GM10266 (cell line): ENCODE results near the gene GPX7.

ENCODE experiments used
- DNase-seq: peaks from one replicate; pipeline ENCODE4 v3.0.0; 2012; ENCODE audit errors: extremely low spot score
- TF ChIP-seq, protein P1 (sequence below): IDR thresholded peaks from 2 replicates; pipeline ENCODE4 v1.5.1; 2012; ENCODE audit warnings: mild to moderate bottlenecking, low read depth; ENCODE audit not compliant: control insufficient read depth, insufficient read depth; ENCODE audit errors: missing control alignments

GPX7 gene

DNA sequence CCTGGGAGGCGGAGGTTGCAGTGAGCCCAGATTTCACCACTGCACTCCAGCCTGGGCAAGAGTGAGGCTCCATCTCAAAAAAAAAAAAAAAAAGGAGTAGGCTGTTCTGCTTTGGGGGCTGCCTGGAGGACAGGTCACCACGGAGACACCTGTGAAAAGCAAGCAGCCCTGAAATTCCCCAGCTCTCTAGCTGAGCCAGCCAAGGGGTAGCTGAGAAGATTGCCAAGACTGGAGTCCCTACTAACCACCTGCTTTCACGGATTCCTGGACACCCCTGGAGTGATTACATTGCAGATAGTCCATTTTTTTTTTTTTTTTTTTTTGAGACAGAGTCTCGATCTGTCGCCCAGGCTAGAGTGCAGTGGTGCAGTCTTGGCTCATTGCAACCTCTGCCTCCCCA lies 12.5 kb downstream of the GPX7 start:
- TF ChIP-seq, protein P1, sequence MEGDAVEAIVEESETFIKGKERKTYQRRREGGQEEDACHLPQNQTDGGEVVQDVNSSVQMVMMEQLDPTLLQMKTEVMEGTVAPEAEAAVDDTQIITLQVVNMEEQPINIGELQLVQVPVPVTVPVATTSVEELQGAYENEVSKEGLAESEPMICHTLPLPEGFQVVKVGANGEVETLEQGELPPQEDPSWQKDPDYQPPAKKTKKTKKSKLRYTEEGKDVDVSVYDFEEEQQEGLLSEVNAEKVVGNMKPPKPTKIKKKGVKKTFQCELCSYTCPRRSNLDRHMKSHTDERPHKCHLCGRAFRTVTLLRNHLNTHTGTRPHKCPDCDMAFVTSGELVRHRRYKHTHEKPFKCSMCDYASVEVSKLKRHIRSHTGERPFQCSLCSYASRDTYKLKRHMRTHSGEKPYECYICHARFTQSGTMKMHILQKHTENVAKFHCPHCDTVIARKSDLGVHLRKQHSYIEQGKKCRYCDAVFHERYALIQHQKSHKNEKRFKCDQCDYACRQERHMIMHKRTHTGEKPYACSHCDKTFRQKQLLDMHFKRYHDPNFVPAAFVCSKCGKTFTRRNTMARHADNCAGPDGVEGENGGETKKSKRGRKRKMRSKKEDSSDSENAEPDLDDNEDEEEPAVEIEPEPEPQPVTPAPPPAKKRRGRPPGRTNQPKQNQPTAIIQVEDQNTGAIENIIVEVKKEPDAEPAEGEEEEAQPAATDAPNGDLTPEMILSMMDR: no peak
- DNase-seq: no peak

DNA sequence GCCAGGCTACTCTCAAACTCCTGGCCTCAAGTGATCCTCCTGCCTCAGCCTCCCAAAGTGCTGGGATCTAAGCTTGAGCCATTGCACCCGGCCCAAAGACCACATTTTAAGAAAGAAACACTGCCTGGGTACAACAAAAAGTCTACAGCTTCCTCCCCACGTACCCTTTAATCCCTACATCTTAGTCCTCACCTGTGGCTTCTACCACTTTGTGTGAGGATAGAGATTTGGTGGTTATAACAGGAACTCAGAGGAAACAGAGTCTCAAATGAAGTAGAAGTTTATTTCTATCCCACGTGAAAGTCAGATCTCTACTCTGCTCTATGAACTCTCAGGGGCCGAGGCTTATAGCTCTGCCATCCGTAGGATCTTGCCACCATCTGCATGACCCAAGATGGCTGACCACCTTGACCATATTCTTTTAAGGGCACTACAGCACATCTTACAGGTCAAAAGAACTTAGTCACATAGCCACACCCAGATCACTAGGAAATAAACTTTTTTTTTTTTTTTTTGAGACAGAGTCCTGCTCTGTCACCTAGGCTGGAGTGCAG lies 13.4 kb downstream of the GPX7 start:
- no peak for DNase-seq
- TF ChIP-seq, protein P1: no peak

DNA sequence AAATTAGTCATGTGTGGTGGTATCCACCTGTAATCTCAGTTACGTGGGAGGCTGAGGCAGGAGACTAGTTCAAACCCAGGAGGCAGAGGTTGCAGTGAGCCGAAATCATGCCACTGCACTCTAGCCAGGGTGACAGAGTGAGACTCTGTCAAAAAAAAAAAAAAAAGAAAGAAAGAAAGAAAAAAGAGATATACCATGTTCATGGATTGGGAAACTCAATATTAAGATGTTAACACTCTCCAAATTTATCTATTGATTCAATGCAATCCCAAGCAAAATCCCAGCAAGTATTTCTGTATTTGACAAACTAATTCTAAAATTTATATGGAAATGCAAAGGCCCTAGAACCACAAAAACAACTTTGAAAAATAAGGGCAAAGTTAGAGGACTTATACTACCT lies 19.8 kb downstream of the GPX7 start:
- no peak for DNase-seq
- TF ChIP-seq, protein P1: no peak

DNA sequence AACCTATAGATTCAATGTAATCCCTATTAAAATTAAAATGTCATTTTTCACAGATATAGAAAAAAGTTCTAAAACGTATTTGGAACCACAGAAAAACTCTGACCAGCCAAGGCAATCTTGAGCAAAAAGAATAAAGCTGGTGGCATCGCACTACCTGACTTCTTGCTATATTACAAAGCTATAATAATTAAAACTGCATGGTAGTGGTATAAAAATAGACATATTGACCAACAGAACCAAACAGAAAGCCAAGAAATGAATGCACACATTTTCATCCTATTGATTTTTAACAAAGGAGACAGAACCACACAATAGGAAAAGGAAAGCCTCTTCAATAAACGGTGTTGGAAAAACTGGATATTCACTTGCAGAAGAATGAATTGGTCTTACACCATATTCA lies 21.6 kb downstream of the GPX7 start:
- TF ChIP-seq, protein P1: no peak
- no peak for DNase-seq

DNA sequence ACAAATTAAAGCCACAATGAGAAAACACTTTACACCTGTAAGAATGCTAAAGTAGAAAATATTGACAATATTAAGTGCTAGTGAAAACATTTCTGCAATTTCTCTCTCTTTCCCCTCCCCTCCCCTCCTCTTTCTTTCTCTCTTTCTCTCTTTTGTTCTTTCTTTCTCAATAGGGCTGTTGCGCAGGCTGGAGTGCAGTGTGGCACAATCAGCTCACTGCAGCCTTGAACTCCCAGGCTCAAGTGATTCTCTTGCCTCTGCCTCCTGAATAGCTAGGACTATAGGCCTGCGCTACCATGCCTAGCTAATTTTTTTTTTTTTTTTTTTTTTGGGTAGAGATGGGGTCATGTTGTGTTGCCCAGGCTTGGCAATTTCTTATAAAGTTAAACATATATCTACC lies 24.9 kb downstream of the GPX7 start:
- DNase-seq: no peak

DNA sequence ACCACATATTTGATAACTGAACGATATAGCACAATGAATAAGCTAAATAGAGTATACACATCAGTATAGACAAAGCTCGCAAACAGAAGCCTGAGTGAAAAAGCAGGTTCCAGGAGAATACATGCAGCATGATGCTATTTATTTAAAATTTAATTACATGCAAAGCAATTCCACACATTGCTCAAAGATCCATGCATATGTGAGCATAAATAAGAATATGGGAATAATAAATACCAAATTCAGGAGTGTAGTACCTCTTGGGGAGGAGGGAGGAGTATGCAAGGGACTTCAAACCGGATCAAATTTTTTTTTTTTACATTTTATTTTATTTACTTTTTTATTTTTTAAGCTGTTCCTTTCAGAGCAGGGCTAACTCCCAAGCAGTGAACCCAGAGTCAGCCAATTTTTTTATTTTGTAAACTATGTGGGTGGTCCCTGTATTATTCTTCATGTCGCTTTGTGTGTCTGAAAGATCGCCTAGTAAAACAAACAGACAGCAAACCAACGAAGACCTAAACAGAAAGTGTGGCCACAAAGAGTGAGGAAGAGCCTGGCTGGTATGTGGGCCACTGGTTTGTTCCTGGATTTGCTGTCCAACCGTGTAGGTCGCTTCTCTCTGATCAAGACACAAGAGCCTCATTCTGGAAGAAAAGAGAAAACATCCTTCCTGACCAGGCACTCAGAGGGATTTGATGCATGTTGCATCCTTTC lies 26.6 kb downstream of the GPX7 start:
- DNase-seq: no peak
- TF ChIP-seq, protein P1: no peak

More for the DNA sequence above, 24.9 kb downstream of the GPX7 start:
- TF ChIP-seq, protein P1: no peak

DNA sequence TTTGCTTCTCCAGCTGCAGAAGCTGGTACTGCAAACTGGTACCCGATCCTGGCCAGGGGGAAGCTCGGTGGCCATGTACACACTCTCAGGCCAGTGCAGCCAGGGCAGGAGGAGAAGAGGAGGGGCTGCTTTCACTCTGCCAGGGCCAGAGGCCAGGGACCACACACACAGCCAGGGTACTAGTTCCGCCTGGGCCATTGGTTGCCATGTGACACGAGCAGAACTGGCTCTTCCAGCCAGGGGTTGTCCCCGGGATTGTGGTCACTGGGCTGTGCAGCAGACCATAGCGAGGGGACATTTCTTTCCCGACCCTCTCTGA lies 27.1 kb downstream of the GPX7 start:
- no peak for DNase-seq
- TF ChIP-seq, protein P1: no peak
